Glomerular endothelial cell (primary cell): ENCODE results near the gene SLC10A7. TPM values are rescaled to one million over a fixed set of nuclear protein-coding genes. Genes with fewer than 3 reads are reported as not detected.

ENCODE experiments used
- DNase-seq: peaks from one replicate; pipeline ENCODE4 v3.0.0-alpha.2; 2011; ENCODE audit warnings: low read depth, low spot score; ENCODE audit errors: extremely low read depth
- total RNA-seq: library from RNA; depleted of rRNA; stranded (reverse); fragments of >200 nt; gene quantifications from 2 replicates; pipeline ENCODE4 v1.2.3, GENCODE V29; 2015

Gene SLC10A7
- total RNA-seq, 1 donor from 2014 or later, result 12.4 TPM

DNA sequence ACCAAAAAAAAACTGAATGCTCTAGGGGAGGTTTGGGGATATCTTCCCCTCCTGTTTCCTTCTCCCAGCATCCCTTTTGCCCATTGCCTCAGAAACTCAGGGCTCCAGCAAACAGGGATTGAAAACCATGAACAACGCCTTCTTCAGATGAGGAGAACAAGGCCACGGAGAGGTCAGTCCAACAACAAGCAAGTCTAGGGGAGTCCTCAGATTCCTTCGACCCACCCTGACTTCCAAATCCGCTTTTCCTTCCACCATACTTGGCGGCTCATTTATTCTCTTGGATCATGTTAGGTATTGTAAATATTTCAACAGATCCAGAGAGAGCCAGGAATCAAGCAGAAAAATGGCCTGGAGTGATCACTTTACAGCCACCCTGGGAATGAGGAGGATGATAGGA, 285.5 kb downstream of the SLC10A7 start:
- no peak for DNase-seq

DNA sequence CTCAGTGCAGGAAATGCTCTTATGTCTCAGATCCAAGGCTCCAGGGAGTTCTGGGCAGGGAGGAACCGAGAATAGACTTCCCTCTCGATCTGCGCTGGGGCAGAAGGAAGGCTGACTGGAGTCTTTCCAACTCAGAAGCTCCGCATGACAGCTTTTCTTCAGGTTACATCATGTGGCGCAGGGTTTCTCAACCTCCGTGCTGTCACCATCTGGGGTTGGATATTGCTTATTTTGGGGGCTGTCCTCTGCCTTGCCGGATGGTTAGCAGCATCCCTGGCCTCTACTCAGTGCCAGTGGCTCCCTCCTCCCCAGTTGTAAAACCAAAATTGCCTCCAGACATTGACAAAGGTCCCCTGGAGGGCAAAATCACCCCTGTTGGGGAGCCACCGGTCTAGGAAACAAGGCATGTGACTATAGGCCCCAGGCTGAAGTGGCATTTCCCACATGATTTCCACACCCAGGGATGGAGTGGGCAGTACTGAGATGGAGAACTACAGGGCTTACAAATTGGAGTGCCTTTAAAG, 286.0 kb downstream of the SLC10A7 start:
- no peak for DNase-seq

DNA sequence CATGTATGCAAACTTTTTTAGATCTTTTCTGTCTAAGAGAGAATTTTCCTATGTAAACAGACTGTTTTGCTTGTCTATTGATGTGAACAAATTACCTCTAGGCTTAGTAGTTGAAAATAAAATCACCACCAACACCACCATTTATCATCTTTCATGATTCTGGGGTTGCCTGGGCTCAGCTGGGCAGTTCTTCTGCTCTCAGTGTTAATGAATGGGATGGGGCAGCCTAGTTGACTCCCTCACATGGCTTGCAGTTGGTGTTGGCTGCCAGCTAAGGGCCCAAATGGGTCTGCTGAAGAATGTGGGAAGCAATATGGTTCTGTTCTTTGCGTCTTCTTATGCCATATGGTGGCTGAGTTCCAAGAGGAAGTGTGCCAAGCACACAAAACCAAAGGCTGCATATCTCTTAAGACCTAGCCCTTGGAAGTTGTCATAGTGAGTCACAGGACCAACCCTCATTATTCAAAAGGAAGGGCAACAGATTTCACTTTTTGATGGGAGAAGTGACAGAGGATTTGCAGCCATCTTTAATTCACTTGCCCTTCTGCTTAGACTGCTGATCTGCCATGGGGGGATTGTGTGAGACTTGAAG, 289.5 kb downstream of the SLC10A7 start:
- no peak for DNase-seq

DNA sequence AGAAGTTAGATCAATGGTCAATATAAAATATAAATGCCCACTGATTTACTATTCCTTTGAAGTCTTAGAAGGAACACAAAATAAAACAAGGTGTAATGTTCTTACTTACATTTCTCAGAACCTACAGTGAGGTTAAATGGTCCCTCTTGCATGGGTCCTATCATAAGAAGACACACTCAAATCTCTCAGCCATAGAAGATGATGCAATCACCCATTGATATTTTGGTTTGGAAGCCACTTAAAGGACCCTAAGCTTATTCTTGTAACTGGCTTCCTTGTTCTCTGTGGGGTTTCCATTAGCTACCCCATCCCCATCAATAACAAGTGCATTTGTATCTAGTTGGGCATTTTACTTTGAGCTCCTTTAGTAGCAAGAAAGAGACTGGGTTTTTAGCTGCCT, 292.3 kb downstream of the SLC10A7 start:
- DNase-seq, result no peak

DNA sequence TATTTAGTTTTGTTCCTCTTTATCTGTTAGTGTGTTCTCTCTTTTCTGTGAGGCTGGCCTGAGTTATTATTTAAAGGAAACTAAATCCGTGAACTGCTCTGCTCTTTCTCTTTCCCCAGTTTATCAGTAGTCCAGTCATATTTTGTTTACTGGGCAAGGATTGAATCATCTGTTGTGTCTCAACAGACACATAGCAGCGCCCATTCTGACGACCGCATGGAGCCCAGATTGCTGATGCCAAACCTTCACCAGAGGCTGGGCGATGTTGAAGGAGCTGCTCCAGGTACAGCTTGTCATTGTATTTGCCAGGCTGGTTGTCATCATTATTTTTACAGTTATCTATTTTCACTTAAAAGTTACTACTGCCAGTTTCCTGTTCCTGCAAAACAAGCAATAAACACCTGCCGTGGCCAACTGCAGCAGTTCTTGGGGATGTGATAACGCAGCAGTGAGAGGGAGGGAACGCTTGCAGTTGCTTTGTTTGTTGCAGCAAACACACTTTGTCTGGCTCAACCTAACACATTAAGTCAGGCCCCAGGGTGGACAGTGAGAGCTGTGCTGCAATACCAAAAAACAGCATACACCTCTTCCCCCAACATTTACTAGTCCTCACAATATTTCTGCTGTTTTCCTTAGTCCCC, 297.3 kb downstream of the SLC10A7 start:
- DNase-seq, result no peak

DNA sequence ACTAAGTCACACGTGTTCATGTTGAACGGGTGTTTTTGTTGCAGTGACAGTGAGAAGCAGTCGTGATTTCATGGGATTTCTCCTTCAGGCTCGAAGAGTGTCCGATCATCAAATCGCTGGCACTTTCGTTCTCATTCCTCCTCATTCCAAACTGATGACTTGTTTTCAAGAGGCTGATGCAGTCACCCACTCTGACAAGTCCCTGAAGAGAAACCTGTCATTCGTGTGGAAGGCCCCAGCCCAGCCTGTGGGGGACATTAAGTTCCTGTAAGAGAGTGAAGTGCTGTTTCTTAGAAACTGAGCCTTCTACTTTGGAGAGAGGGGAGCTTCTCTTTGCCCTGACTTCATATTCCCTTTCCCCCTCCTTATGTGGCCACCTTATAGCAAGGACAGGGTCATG, 299.4 kb downstream of the SLC10A7 start:
- no peak for DNase-seq

DNA sequence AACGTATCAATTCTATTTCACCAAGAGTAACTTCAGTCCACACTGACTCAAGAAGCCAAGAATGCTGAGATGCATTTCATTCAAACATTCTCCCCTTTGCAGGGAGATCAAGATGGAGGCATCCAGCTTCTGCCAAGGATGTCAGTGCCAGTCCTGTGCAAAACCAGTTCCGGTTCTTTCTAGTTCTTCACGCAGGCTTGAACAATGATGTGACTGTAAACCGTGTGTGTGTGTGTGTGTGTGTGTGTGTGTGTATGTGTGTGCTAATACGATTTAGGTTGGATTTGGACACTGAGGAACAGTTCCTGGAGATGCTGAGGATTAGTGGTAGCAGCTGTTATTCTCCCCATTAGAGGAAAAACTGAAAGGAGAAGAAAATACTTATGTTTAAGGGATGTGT, 307.5 kb downstream of the SLC10A7 start, which contains the start of gene REELD1:
TSS of gene REELD1 (plus strand) at position 301 of the 400 bp plus-strand sequence. CDS start 2,415 bp downstream, outside the sequence.
- no peak for DNase-seq

DNA sequence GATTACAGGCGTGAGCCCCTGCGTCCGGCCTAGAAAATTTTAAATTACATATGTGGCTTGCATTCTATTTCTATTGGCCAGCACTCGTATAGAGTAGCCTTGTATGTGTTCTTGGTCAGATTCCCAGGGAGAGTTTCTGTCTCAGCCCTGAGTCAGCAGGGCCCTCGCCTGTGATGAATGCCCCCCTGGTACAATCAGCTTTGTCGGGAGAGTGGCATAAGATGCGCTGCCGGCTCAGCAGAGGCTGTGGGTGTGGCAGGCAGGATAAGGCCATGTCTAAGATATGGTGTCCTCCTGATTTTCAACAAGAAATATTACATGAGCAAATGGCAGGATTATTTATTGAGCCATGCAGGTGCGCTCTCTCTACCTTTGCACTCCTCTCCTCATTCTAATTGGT, 309.0 kb downstream of the SLC10A7 start:
- no peak for DNase-seq

DNA sequence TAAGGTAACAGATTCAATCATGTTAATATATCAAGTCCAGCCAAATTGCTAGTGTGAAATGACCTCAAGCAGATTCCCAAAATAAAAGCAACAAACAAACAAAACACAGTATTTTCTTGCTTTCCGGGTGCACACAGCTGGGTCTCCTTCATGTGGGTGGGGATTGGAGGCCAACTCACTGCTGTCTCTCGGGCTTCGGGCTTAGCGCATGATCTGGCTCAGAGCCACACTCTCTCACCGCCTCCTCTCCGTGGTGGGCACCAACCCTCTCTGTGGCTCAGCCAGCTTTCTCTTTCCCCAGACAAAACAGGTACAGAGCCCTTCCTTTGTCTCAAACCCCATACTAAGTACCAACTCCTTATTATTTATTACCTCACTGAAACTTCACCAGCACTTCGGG, 310.3 kb downstream of the SLC10A7 start:
- DNase-seq, result no peak

DNA sequence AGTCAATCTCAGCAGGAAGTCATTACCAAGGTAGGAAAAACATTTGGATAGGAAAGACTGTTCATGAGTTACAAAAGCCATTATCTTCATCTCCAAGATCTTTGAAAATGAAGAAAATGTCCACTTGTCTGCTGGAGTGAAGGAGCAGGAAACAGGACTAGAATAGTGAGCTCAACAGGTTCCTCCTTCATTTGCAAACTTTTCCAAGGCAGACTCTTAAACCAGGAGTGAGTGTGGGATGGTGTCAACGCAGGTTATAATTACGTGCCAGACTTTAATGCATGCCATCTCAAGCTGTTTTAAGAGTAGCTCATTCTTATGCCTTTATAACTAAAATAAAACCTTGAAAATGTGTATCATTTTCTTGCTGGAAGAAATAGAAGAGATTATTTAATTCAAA, 310.9 kb downstream of the SLC10A7 start:
- DNase-seq, result no peak

DNA sequence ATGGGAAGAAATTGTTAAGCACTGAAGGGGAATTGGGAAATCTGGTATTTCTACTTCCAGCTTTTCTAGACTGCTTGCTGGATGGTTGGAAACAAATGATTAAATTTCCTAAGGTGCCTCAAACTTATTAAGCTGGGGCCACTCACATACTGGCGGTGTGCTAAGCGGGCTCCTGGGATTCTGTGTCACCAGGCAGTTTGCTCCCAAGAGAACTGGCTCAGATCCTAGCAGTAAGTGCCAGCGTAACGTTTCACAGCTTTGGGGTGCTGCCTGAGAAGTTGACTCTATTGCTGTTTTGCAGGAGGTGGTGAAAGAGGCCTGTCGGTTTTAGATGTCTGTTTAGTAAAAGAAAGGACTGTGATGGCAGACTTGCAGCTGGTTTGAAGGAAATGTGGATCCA, 314.3 kb downstream of the SLC10A7 start:
- no peak for DNase-seq

Other genes starting within 250 kb of the SLC10A7 start
- not detected in 2 replicates for gene POU4F2, start 117.0 kb upstream of the SLC10A7 start, total RNA-seq